HepG2 (cell line): ENCODE measurements around the gene ISLR2. TPM values are rescaled to one million over a fixed set of nuclear protein-coding genes. Genes with fewer than 3 reads are reported as not detected.

Experiments
- ATRX ChIP-seq: sonication (generic); formaldehyde crosslinking; IDR thresholded peaks from 2 replicates; pipeline ENCODE4 v1.4.0; 2020; ENCODE audit warnings: missing genetic modification reagents, borderline replicate concordance
- ELF3 ChIP-seq: IDR thresholded peaks from 2 replicates; pipeline ENCODE4 v1.6.1; 2016; ENCODE audit warnings: missing genetic modification reagents, missing compliant biosample characterization
- IRF2 ChIP-seq: IDR thresholded peaks from 2 replicates; pipeline ENCODE4 v1.6.1; 2018; ENCODE audit warnings: missing genetic modification reagents, missing compliant biosample characterization
- RFXAP ChIP-seq: sonication (generic); formaldehyde crosslinking; IDR thresholded peaks from 2 replicates; pipeline ENCODE4 v1.4.0; 2020; ENCODE audit warnings: missing genetic modification reagents, borderline replicate concordance
- THYN1 ChIP-seq: sonication (generic); formaldehyde crosslinking; IDR thresholded peaks from 2 replicates; pipeline ENCODE4 v1.8.1; 2023; ENCODE audit warnings: low read depth, mild to moderate bottlenecking, moderate library complexity, missing genetic modification reagents, borderline replicate concordance
- ZBTB20 ChIP-seq: sonication (generic); formaldehyde crosslinking; IDR thresholded peaks from 2 replicates; pipeline ENCODE4 v1.8.1; 2023; ENCODE audit warnings: missing genetic modification reagents, low read depth, mild to moderate bottlenecking, borderline replicate concordance
- ZNF768 ChIP-seq: sonication (generic); formaldehyde crosslinking; IDR thresholded peaks from 2 replicates; pipeline ENCODE4 v1.4.0; 2020; ENCODE audit warnings: missing genetic modification reagents
- polyA plus RNA-seq, 8 experiments: library from polyadenylated mRNA; depleted of rRNA in 3 of 8; stranded (reverse) in 7 of 8; unstranded in 1 of 8; fragments of >200 nt; fragmentation: Illumina TruSeq in 4 of 8; extraction: Trizol in 4 of 8; gene quantifications; 2 replicates each; pipeline versions ENCODE4 v1.2.1 to v1.2.3, GENCODE V29; 2011 to 2016; ENCODE audit warnings: low read depth in 4 of 8, missing spikeins in 1 of 8, mixed read lengths in 1 of 8; ENCODE audit not compliant: insufficient read depth in 1 of 8
- total RNA-seq, 5 experiments: library from RNA; depleted of rRNA; stranded (reverse); fragments of >200 nt; fragmentation: Illumina TruSeq; extraction: Trizol; gene quantifications; 2 replicates each; pipeline ENCODE4 v1.2.3, GENCODE V29; 2016; ENCODE audit warnings: low read depth in 1 of 5
- TF ChIP-seq, protein P1 (sequence below): sonication (generic); formaldehyde crosslinking; IDR thresholded peaks from one replicate; pipeline ENCODE4 v1.5.1; 2020; ENCODE audit warnings: mild to moderate bottlenecking, missing genetic modification reagents; ENCODE audit errors: not compliant biosample characterization
- TF ChIP-seq, protein P2 (sequence below): sonication (generic); formaldehyde crosslinking; IDR thresholded peaks from 2 replicates; pipeline ENCODE4 v1.9.0; 2021; ENCODE audit warnings: missing genetic modification reagents, borderline replicate concordance

Gene ISLR2
- total and polyA plus RNA-seq, 2 of the 13 experiments (the other 11 are each of a cell fraction or from before 2014, with no cell fraction given): not detected

- TF ChIP-seq, protein P1, sequence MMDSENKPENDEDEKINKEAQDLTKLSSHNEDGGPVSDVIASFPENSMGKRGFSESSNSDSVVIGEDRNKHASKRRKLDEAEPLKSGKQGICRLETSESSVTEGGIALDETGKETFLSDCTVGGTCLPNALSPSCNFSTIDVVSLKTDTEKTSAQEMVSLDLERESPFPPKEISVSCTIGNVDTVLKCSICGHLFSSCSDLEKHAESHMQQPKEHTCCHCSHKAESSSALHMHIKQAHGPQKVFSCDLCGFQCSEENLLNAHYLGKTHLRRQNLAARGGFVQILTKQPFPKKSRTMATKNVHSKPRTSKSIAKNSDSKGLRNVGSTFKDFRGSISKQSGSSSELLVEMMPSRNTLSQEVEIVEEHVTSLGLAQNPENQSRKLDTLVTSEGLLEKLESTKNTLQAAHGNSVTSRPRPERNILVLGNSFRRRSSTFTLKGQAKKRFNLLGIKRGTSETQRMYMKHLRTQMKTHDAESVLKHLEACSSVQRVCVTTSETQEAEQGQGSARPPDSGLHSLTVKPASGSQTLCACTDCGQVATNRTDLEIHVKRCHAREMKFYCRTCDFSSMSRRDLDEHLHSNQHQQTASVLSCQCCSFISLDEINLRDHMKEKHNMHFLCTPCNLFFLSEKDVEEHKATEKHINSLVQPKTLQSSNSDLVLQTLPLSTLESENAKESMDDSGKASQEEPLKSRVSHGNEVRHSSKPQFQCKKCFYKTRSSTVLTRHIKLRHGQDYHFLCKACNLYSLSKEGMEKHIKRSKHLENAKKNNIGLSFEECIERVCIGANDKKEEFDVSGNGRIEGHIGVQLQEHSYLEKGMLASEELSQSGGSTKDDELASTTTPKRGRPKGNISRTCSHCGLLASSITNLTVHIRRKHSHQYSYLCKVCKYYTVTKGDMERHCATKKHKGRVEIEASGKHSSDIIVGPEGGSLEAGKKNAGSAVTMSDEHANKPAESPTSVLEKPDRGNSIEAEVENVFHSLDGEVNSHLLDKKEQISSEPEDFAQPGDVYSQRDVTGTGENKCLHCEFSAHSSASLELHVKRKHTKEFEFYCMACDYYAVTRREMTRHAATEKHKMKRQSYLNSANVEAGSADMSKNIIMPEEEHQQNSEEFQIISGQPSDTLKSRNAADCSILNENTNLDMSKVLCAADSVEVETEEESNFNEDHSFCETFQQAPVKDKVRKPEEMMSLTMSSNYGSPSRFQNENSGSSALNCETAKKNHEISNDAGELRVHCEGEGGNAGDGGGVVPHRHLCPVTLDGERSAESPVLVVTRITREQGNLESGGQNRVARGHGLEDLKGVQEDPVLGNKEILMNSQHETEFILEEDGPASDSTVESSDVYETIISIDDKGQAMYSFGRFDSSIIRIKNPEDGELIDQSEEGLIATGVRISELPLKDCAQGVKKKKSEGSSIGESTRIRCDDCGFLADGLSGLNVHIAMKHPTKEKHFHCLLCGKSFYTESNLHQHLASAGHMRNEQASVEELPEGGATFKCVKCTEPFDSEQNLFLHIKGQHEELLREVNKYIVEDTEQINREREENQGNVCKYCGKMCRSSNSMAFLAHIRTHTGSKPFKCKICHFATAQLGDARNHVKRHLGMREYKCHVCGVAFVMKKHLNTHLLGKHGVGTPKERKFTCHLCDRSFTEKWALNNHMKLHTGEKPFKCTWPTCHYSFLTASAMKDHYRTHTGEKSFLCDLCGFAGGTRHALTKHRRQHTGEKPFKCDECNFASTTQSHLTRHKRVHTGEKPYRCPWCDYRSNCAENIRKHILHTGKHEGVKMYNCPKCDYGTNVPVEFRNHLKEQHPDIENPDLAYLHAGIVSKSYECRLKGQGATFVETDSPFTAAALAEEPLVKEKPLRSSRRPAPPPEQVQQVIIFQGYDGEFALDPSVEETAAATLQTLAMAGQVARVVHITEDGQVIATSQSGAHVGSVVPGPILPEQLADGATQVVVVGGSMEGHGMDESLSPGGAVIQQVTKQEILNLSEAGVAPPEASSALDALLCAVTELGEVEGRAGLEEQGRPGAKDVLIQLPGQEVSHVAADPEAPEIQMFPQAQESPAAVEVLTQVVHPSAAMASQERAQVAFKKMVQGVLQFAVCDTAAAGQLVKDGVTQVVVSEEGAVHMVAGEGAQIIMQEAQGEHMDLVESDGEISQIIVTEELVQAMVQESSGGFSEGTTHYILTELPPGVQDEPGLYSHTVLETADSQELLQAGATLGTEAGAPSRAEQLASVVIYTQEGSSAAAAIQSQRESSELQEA (CRISPR knock-in tag): no peak
- TF ChIP-seq ELF3: no peak
- TF ChIP-seq ATRX (CRISPR knock-in tag): no peak
- TF ChIP-seq ZNF768 (CRISPR knock-in tag): peak; percentile 17; the same call in 1 of the 2 replicates
- no peak for TF ChIP-seq IRF2 (CRISPR knock-in tag)
- TF ChIP-seq ZBTB20 (CRISPR knock-in tag): no peak
- TF ChIP-seq THYN1: no peak
- TF ChIP-seq, protein P2, sequence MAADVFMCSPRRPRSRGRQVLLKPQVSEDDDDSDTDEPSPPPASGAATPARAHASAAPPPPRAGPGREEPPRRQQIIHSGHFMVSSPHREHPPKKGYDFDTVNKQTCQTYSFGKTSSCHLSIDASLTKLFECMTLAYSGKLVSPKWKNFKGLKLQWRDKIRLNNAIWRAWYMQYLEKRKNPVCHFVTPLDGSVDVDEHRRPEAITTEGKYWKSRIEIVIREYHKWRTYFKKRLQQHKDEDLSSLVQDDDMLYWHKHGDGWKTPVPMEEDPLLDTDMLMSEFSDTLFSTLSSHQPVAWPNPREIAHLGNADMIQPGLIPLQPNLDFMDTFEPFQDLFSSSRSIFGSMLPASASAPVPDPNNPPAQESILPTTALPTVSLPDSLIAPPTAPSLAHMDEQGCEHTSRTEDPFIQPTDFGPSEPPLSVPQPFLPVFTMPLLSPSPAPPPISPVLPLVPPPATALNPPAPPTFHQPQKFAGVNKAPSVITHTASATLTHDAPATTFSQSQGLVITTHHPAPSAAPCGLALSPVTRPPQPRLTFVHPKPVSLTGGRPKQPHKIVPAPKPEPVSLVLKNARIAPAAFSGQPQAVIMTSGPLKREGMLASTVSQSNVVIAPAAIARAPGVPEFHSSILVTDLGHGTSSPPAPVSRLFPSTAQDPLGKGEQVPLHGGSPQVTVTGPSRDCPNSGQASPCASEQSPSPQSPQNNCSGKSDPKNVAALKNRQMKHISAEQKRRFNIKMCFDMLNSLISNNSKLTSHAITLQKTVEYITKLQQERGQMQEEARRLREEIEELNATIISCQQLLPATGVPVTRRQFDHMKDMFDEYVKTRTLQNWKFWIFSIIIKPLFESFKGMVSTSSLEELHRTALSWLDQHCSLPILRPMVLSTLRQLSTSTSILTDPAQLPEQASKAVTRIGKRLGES (CRISPR knock-in tag): no peak
- TF ChIP-seq RFXAP (CRISPR knock-in tag): no peak
These were observed 4.1 kb downstream of the ISLR2 start (continued) for GRCh38 chr15:74134387-74135027.
